Upper lobe of right lung (tissue), 1 donor: ENCODE results near the gene GPC4. TPM values are rescaled to one million over a fixed set of nuclear protein-coding genes. Genes with fewer than 3 reads are reported as not detected.
A peak's percentile ranks its signal among the peaks of the same experiment; 100 is the strongest.

Experiments used
- ATAC-seq: fragments of 200-7000 bp; cut with Tn5 transposase; one replicate; pipeline ENCODE4 v1.9.1; 2020; ENCODE audit warnings: mild to moderate bottlenecking, moderate library complexity
- DNase-seq: peaks from one replicate; pipeline ENCODE4 v3.0.0-alpha.2; 2020
- H3K27ac ChIP-seq: fragments of 200-600 bp; one replicate; pipeline ENCODE4 v1.8.0; 2022
- H3K27me3 ChIP-seq: fragments of 200-600 bp; one replicate; pipeline ENCODE4 v1.8.0; 2022; ENCODE audit warnings: mild to moderate bottlenecking
- H3K36me3 ChIP-seq: fragments of 200-600 bp; one replicate; pipeline ENCODE4 v1.8.0; 2022
- H3K4me1 ChIP-seq: fragments of 200-600 bp; one replicate; pipeline ENCODE4 v1.8.0; 2022
- H3K4me3 ChIP-seq: fragments of 200-600 bp; one replicate; pipeline ENCODE4 v1.8.0; 2022; ENCODE audit warnings: mild to moderate bottlenecking
- H3K9me3 ChIP-seq: fragments of 200-600 bp; one replicate; pipeline ENCODE4 v1.8.0; 2022
- intact Hi-C: fragments of 100-400 bp; cut with DNase I; formaldehyde crosslinking; loops from one replicate; pipeline ENCODE4 v1.11.0; 2022
- total RNA-seq: library from RNA; stranded (reverse); fragmentation: NEBNext Ultra II Directional; extraction: Animal tissue kit (Norgen Biotek cat#: 25700); gene quantifications from one replicate; pipeline ENCODE4 v1.2.1, GENCODE V29; 2021
- TF ChIP-seq, protein P1 (sequence below): fragments of 200-600 bp; IDR thresholded peaks from one replicate; pipeline ENCODE4 v1.8.0; 2022; ENCODE audit warnings: antibody characterized with exemption
- donor health status: DM: no; HTN: yes; CAD: no; lungs with severe emphysema.

GPC4 gene
- total RNA-seq, 1 donor from 2014 or later = 55.5 TPM

DNA sequence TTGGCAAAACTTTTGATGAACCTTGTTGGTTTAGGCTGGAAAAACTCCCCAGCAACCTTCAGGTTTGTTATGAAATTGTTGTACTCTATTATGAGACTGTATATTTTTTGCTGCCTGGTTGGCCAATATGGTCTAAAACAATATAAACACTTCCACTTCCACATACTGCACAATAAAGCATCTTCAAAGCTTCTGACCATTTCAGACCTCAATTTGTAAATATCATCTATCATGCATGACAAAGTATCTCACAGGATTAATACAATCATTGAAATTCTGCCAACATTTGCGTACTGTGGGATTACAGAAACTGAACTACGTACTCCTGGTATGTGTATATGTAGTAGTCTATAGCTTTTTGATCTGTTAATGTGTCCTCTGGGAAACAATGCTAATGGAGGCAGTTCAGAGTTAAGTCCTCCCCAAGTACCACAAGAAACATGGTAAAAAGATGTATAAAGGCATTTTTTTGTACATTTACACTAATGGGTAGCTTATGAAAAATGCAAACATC, 40.4 kb downstream of the GPC4 start:
- intact Hi-C loops = no loop called here
- DNase-seq = no peak
- no peak overlapping the region for H3K27ac ChIP-seq

DNA sequence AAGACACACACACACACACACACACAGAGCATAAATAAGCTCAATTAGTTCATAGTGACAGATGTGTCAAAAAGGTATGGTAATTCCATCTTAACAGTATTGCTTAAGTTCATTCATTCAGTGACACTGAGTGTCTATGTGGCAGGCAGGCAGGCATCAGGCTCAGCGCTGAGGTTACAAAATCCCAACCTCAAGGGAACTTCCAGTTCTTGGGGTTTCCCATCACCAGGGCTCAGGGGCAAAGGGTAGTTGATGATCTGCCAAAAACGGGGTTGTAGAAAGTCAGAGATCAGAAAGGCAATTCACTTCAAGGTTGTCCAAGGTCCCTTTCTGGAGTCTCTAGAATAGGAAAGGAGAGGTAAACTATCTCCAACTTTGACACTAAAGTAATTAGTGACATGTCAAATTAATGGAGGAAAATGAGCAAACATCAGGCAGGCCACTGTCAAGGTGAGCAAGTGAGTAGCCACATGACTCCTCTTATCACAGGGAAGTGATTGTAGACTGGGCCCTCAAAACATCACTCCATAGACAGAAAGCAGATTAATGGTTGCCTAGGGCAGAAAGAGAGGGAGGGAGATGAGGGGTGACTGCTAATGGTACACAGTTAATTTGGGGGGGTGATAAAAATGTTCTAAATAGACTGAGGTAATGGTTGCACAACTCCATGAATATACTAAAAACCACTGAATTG, 41.8 kb downstream of the GPC4 start:
- no peak overlapping the region for H3K4me3 ChIP-seq
- no peaks in the 10 kb centered on the region for H3K9me3 ChIP-seq
- DNase-seq (no peak), ATAC-seq (peak; percentile 61)
- no peaks in the 10 kb centered on the region for H3K36me3 ChIP-seq
- TF ChIP-seq, protein P1, sequence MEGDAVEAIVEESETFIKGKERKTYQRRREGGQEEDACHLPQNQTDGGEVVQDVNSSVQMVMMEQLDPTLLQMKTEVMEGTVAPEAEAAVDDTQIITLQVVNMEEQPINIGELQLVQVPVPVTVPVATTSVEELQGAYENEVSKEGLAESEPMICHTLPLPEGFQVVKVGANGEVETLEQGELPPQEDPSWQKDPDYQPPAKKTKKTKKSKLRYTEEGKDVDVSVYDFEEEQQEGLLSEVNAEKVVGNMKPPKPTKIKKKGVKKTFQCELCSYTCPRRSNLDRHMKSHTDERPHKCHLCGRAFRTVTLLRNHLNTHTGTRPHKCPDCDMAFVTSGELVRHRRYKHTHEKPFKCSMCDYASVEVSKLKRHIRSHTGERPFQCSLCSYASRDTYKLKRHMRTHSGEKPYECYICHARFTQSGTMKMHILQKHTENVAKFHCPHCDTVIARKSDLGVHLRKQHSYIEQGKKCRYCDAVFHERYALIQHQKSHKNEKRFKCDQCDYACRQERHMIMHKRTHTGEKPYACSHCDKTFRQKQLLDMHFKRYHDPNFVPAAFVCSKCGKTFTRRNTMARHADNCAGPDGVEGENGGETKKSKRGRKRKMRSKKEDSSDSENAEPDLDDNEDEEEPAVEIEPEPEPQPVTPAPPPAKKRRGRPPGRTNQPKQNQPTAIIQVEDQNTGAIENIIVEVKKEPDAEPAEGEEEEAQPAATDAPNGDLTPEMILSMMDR = no peak
- intact Hi-C loops = no loop called here
- H3K27ac ChIP-seq = no peak overlapping the region
- H3K27me3 ChIP-seq = no peaks in the 10 kb centered on the region
- H3K4me1 ChIP-seq = peaks cover 8% of the 10 kb centered on the region

More for the DNA sequence above, 40.4 kb downstream of the GPC4 start:
- H3K27me3 ChIP-seq = no peaks in the 10 kb centered on the region
- no peaks in the 10 kb centered on the region for H3K9me3 ChIP-seq
- H3K36me3 ChIP-seq = no peaks in the 10 kb centered on the region
- H3K4me3 ChIP-seq = no peak overlapping the region
- TF ChIP-seq, protein P1 = no peak
- no peak for ATAC-seq
- H3K4me1 ChIP-seq = peaks cover 8% of the 10 kb centered on the region

DNA sequence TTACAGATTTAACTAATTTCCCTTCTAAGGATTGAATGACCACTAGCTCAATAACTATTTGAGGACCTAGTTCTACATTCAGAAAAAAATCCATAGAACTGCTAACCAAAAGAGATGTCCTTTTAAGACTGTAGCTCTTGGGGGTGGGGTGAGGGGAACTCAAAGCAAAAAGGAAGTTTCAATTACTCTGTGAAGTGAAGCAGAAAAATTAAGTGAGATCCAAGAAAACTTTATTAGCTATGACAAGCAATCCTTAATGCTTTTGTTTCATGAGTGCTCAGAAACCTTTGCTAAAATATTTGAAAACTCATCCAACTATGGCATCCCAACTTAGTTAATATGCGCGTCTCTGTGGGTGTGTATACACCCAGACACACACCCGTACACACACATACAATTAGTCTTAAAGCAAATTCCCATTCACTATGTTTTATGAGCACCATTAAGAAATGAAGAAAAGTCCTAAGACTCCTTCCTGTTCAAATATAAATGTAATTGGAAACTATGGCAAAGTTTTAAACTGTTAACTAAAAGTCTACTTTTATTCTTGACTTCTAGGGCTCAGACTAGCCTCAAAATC, 44.5 kb downstream of the GPC4 start:
- peaks cover 5% of the 10 kb centered on the region for H3K4me1 ChIP-seq
- intact Hi-C loops = no loop called here
- no peak overlapping the region for H3K27ac ChIP-seq
- H3K27me3 ChIP-seq = no peaks in the 10 kb centered on the region
- no peak for ATAC-seq
- no peak for DNase-seq
- no peak overlapping the region for H3K4me3 ChIP-seq
- no peaks in the 10 kb centered on the region for H3K36me3 ChIP-seq
- no peaks in the 10 kb centered on the region for H3K9me3 ChIP-seq
- TF ChIP-seq, protein P1 = no peak

DNA sequence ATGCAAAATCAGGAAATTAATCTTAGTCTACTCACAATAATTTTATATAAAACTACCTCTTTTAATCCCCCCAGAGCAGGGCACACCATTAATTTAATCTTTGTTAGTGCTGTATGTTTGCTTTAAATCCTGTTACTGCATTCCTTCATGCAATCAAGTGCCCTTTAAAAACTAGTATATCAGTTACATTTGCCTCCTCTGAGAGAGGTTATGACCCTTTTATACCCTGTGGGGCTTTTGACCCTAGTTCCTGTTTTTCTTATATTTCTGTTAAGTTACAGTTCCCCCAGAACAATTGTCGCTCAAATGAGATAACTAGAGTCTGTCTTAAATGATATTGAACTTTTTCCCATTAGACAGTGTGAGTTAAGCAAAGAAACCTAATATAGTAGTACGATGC, 46.2 kb downstream of the GPC4 start:
- no peaks in the 10 kb centered on the region for H3K27me3 ChIP-seq
- TF ChIP-seq, protein P1 = no peak
- no peak for ATAC-seq
- no peaks in the 10 kb centered on the region for H3K9me3 ChIP-seq
- intact Hi-C loops = no loop called here
- no peak overlapping the region for H3K4me3 ChIP-seq
- H3K4me1 ChIP-seq = no peaks in the 10 kb centered on the region
- no peak overlapping the region for H3K27ac ChIP-seq
- H3K36me3 ChIP-seq = no peaks in the 10 kb centered on the region
- DNase-seq = no peak

DNA sequence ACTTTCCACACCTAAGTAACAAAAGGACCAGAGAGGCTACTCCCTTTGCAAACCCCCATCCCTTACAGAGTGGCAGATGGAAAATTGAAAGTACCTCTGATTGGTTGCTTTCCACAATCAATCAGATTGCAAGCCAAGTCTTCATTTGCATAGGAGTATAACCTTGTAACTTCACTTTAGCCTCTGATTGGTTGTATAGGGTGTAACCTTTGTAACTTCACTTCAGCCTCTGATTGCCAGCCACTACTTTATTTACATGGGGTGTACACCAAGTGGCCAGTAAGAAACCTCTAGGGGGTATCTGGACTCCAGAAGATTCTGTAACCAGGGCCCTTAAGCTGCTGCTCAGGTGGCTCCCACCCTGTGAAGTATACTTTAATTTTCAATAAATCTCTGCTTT, 48.6 kb downstream of the GPC4 start:
- DNase-seq = no peak
- TF ChIP-seq, protein P1 = no peak
- no peaks in the 10 kb centered on the region for H3K4me1 ChIP-seq
- no peak overlapping the region for H3K27ac ChIP-seq
- H3K36me3 ChIP-seq = no peaks in the 10 kb centered on the region
- no peaks in the 10 kb centered on the region for H3K27me3 ChIP-seq
- no peak overlapping the region for H3K4me3 ChIP-seq
- intact Hi-C loops = no loop called here
- ATAC-seq = no peak
- H3K9me3 ChIP-seq = no peaks in the 10 kb centered on the region
